ENCODE measurements around the gene STK11. TPM values are rescaled to one million over a fixed set of nuclear protein-coding genes. Genes with fewer than 3 reads are reported as not detected.
"Not testable (repeated sequence)": the region's sequence is repeated elsewhere in the genome, so short reads cannot be mapped to it uniquely, and the experiment has no call there.

Gene STK11
- total RNA-seq, 2 experiments from 2014 or later, result 87.1 to 87.2 TPM

- Mint-ChIP-seq H3K27me3 (no peaks in the 10 kb centered on the region), H3K36me3 (peaks cover 8% of the 10 kb centered on the region), H3K27ac (peak within 1 kb of the TSS; percentile 97), H3K4me1 (peaks cover 19% of the 10 kb centered on the region), H3K9me3 (peaks cover 2% of the 10 kb centered on the region), H3K4me3 (peak within 1 kb of the TSS; percentile 92)
- peak; percentile 80 for ATAC-seq (ENCODE audit: low read depth)
- DNase-seq, result peak; percentile 99
- POLR2A ChIA-PET, result interaction anchor here (0.6 to 1.1 kb wide), 3 partner anchors 18 to 631 kb away, joined by 3 to 4 read pairs (median 3); partner anchors contain the start of gene CIRBP
Observed at GRCh38 chr19:1173845-1174809, 31.5 kb upstream of the STK11 start, which contains the start of gene SBNO2. SBNO2 (minus strand) TSS chr19:1174268; CDS start chr19:1154276, 19,992 bp downstream.

GRCh38 chr19:1177322-1178114, 28.1 kb upstream of the STK11 start:
- H3K9me3 Mint-ChIP-seq, result no peaks in the 10 kb centered on the region
- POLR2A ChIA-PET, result interaction anchor here (0.6 kb wide), 1 partner anchor 15 kb away, joined by 3 read pairs; no protein-coding TSS in a partner anchor

GRCh38 chr19:1181606-1182005, 24.0 kb upstream of the STK11 start:
- H3K27ac Mint-ChIP-seq, result no peak overlapping the region
- H3K4me3 Mint-ChIP-seq, result no peak overlapping the region
- H3K9me3 Mint-ChIP-seq, result no peaks in the 10 kb centered on the region
- ATAC-seq (ENCODE audit: low read depth) (no peak), DNase-seq (no peak)
- POLR2A ChIA-PET, result interaction anchor here (0.6 kb wide), 1 partner anchor 14 kb away, joined by 3 read pairs; no protein-coding TSS in a partner anchor
- peaks cover 1% of the 10 kb centered on the region for H3K27me3 Mint-ChIP-seq
- peaks cover 7% of the 10 kb centered on the region for H3K4me1 Mint-ChIP-seq
- no peaks in the 10 kb centered on the region for H3K36me3 Mint-ChIP-seq

More at GRCh38 chr19:1177322-1178114, 28.1 kb upstream of the STK11 start:
- DNase-seq, result no peak
- H3K4me1 Mint-ChIP-seq, result peaks cover 13% of the 10 kb centered on the region
- no peak overlapping the region for H3K4me3 Mint-ChIP-seq
- peaks cover 1% of the 10 kb centered on the region for H3K27me3 Mint-ChIP-seq
- H3K36me3 Mint-ChIP-seq, result no peaks in the 10 kb centered on the region
- H3K27ac Mint-ChIP-seq, result no peak overlapping the region
- ATAC-seq (ENCODE audit: low read depth), result no peak

GRCh38 chr19:1182068-1182467, 23.5 kb upstream of the STK11 start:
- no peak for DNase-seq
- no peaks in the 10 kb centered on the region for H3K9me3 Mint-ChIP-seq
- H3K27me3 Mint-ChIP-seq, result peaks cover 1% of the 10 kb centered on the region
- H3K4me3 Mint-ChIP-seq, result no peak overlapping the region
- POLR2A ChIA-PET, result no interaction called here
- H3K36me3 Mint-ChIP-seq, result no peaks in the 10 kb centered on the region
- H3K27ac Mint-ChIP-seq, result no peak overlapping the region
- H3K4me1 Mint-ChIP-seq, result peaks cover 7% of the 10 kb centered on the region
- ATAC-seq (ENCODE audit: low read depth), result no peak

GRCh38 chr19:1182727-1183126, 22.9 kb upstream of the STK11 start:
- Mint-ChIP-seq H3K9me3 (no peaks in the 10 kb centered on the region), H3K27ac (no peak overlapping the region), H3K4me1 (peaks cover 5% of the 10 kb centered on the region), H3K36me3 (no peaks in the 10 kb centered on the region), H3K4me3 (no peak overlapping the region), H3K27me3 (peaks cover 1% of the 10 kb centered on the region)
- DNase-seq (no peak), ATAC-seq (ENCODE audit: low read depth) (no peak)
- POLR2A ChIA-PET, result interaction anchor here (0.7 kb wide), 1 partner anchor 98 kb away, joined by 3 read pairs; no protein-coding TSS in a partner anchor

- no peak for ATAC-seq (ENCODE audit: low read depth)
- no peak overlapping the region for H3K27ac Mint-ChIP-seq
- H3K4me3 Mint-ChIP-seq, result no peak overlapping the region
- peaks cover 1% of the 10 kb centered on the region for H3K27me3 Mint-ChIP-seq
- H3K36me3 Mint-ChIP-seq, result no peaks in the 10 kb centered on the region
- peaks cover 5% of the 10 kb centered on the region for H3K4me1 Mint-ChIP-seq
- POLR2A ChIA-PET, result no interaction called here
- H3K9me3 Mint-ChIP-seq, result no peaks in the 10 kb centered on the region
- DNase-seq, result no peak
Observed at GRCh38 chr19:1183543-1184172, 21.9 kb upstream of the STK11 start.

GRCh38 chr19:1189419-1189818, 16.2 kb upstream of the STK11 start:
- Mint-ChIP-seq H3K4me1 (peaks cover 16% of the 10 kb centered on the region), H3K27ac (peak overlapping the region; percentile 71), H3K27me3 (no peaks in the 10 kb centered on the region), H3K4me3 (no peak overlapping the region), H3K9me3 (no peaks in the 10 kb centered on the region), H3K36me3 (no peaks in the 10 kb centered on the region)
- DNase-seq (no peak), ATAC-seq (ENCODE audit: low read depth) (peak; percentile 82)
- POLR2A ChIA-PET, result interaction anchor here (1.1 kb wide), 1 partner anchor 14 kb away, joined by 3 read pairs; no protein-coding TSS in a partner anchor

GRCh38 chr19:1199531-1199930, 6.0 kb upstream of the STK11 start:
- POLR2A ChIA-PET, result interaction anchor here (1.1 kb wide), 1 partner anchor 67 kb away, joined by 3 read pairs; no protein-coding TSS in a partner anchor
- H3K4me1 Mint-ChIP-seq, result peaks cover 10% of the 10 kb centered on the region
- no peak for ATAC-seq (ENCODE audit: low read depth)
- H3K9me3 Mint-ChIP-seq, result no peaks in the 10 kb centered on the region
- H3K27ac Mint-ChIP-seq, result no peak overlapping the region
- no peak overlapping the region for H3K4me3 Mint-ChIP-seq
- DNase-seq, result no peak
- no peaks in the 10 kb centered on the region for H3K27me3 Mint-ChIP-seq
- H3K36me3 Mint-ChIP-seq, result no peaks in the 10 kb centered on the region

- ATAC-seq (ENCODE audit: low read depth); H3K9me3 Mint-ChIP-seq: not testable (repeated sequence)
Observed at GRCh38 chr19:1200614-1201013, 5.0 kb upstream of the STK11 start.

GRCh38 chr19:1206150-1206863, 729 bp downstream of the STK11 start:
- Mint-ChIP-seq H3K4me1 (peaks cover 24% of the 10 kb centered on the region), H3K36me3 (peaks cover 10% of the 10 kb centered on the region), H3K4me3 (peak overlapping the region; percentile 97), H3K27ac (peak overlapping the region; percentile 91), H3K27me3 (no peaks in the 10 kb centered on the region), H3K9me3 (no peaks in the 10 kb centered on the region)
- ATAC-seq (ENCODE audit: low read depth), result no peak
- POLR2A ChIA-PET, result no interaction called here
- DNase-seq, result peak; percentile 55

More at GRCh38 chr19:1200614-1201013, 5.0 kb upstream of the STK11 start:
- POLR2A ChIA-PET, result interaction anchor here (1.4 kb wide), 1 partner anchor 13 kb away, joined by 3 read pairs; no protein-coding TSS in a partner anchor
- not testable (repeated sequence) for H3K4me3 Mint-ChIP-seq, H3K27me3 Mint-ChIP-seq, H3K36me3 Mint-ChIP-seq, H3K27ac Mint-ChIP-seq, DNase-seq
- peaks cover 11% of the 10 kb centered on the region for H3K4me1 Mint-ChIP-seq

- Mint-ChIP-seq H3K4me1 (peaks cover 27% of the 10 kb centered on the region), H3K9me3 (no peaks in the 10 kb centered on the region), H3K4me3 (peak overlapping the region; percentile 97), H3K36me3 (peaks cover 13% of the 10 kb centered on the region), H3K27ac (peak overlapping the region; percentile 91), H3K27me3 (no peaks in the 10 kb centered on the region)
- POLR2A ChIA-PET, result no interaction called here
- peak; percentile 62 for DNase-seq
- peak; percentile 1 for ATAC-seq (ENCODE audit: low read depth)
Observed at GRCh38 chr19:1206864-1207450, 1.4 kb downstream of the STK11 start.

- H3K27me3 Mint-ChIP-seq; DNase-seq; ATAC-seq (ENCODE audit: low read depth); H3K27ac Mint-ChIP-seq; H3K4me3 Mint-ChIP-seq; H3K9me3 Mint-ChIP-seq; POLR2A ChIA-PET: not testable (repeated sequence)
- Mint-ChIP-seq H3K4me1 (peaks cover 25% of the 10 kb centered on the region), H3K36me3 (peaks cover 19% of the 10 kb centered on the region)
Observed at GRCh38 chr19:1208830-1209229, 3.3 kb downstream of the STK11 start.
